Dedifferentiated amniotic fluid mesenchymal stem cell (primary cell): ENCODE data around the gene MAP7.
"Not testable (repeated sequence)": the region's sequence is repeated elsewhere in the genome, so short reads cannot be mapped to it uniquely, and the experiment has no call there.

Experiments
- DNase-seq: peaks from one replicate; pipeline ENCODE4 v3.0.0-alpha.2; 2016; ENCODE audit errors: extremely low spot score

The MAP7 gene

GRCh38 chr6:136337606-136338005 lies 212.6 kb downstream of the MAP7 start:
- no peak for DNase-seq

GRCh38 chr6:136337121-136337520 lies 213.1 kb downstream of the MAP7 start:
- no peak for DNase-seq

- no peak for DNase-seq
Observed at GRCh38 chr6:136335736-136336363, 214.4 kb downstream of the MAP7 start.

GRCh38 chr6:136334853-136335252 lies 215.4 kb downstream of the MAP7 start:
- no peak for DNase-seq

GRCh38 chr6:136334465-136334846 lies 215.8 kb downstream of the MAP7 start:
- DNase-seq = no peak

GRCh38 chr6:136333824-136334464 lies 216.3 kb downstream of the MAP7 start:
- DNase-seq = no peak

- no peak for DNase-seq
Observed at GRCh38 chr6:136331461-136331860, 218.8 kb downstream of the MAP7 start.

GRCh38 chr6:136330634-136331033 lies 219.6 kb downstream of the MAP7 start:
- no peak for DNase-seq

GRCh38 chr6:136326038-136326553 lies 224.1 kb downstream of the MAP7 start:
- no peak for DNase-seq

GRCh38 chr6:136324686-136325380 lies 225.4 kb downstream of the MAP7 start:
- no peak for DNase-seq

GRCh38 chr6:136323431-136324112 lies 226.7 kb downstream of the MAP7 start:
- no peak for DNase-seq

- no peak for DNase-seq
Observed at GRCh38 chr6:136319732-136320131, 230.5 kb downstream of the MAP7 start.

- DNase-seq = no peak
Observed at GRCh38 chr6:136318676-136319075, 231.5 kb downstream of the MAP7 start.

- DNase-seq = no peak
Observed at GRCh38 chr6:136317971-136318370, 232.3 kb downstream of the MAP7 start.

- DNase-seq = peak; percentile 51
Observed at GRCh38 chr6:136317021-136317694, 233.1 kb downstream of the MAP7 start.

- DNase-seq = no peak
Observed at GRCh38 chr6:136315594-136315993, 234.6 kb downstream of the MAP7 start.

- no peak for DNase-seq
Observed at GRCh38 chr6:136312975-136313374, 237.2 kb downstream of the MAP7 start.

- DNase-seq = no peak
Observed at GRCh38 chr6:136309729-136310311, 240.4 kb downstream of the MAP7 start.

GRCh38 chr6:136309171-136309570 lies 241.1 kb downstream of the MAP7 start:
- no peak for DNase-seq

- not testable (repeated sequence) for DNase-seq
Observed at GRCh38 chr6:136308469-136308868, 241.8 kb downstream of the MAP7 start.

GRCh38 chr6:136307351-136307750 lies 242.9 kb downstream of the MAP7 start:
- no peak for DNase-seq
